Measurements from ENCODE around the gene THSD7B. TPM values are rescaled to one million over a fixed set of nuclear protein-coding genes. Genes with fewer than 3 reads are reported as not detected.

The THSD7B gene
- total and polyA plus RNA-seq, 9 of the 15 experiments (the other 6 are each of a cell fraction or from before 2014, with no cell fraction given) = not detected

DNA sequence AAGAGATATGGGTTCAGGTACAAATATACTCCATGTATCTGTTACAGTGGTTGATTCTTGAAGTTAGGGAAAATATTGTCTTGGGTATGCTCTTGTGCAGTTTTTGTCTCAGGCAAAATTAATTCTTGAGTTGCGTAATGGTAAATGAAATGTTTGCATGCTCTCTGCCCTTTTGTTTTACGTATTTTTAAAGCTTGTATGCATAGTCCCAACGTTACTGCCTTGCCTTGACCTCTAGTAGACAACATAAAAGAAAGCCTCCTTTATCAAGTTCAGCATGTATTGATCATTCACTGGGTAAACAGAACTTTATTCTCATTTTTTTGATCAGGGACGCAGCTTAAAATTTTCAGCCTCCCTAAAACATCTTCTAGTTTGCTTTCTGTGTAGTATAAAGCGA is 283.1 kb downstream of the THSD7B start:
- CTCF ChIA-PET (ENCODE audit: low intra/inter-chr PET ratio) = no interaction called here
- no peaks in the 10 kb centered on the region for H3K79me2 ChIP-seq (ENCODE audit: control insufficient read depth, insufficient read depth, low read length)
- no peaks in the 10 kb centered on the region for H3K9me1 ChIP-seq (ENCODE audit: control insufficient read depth, insufficient read depth, low read length)
- H3K4me2 ChIP-seq (ENCODE audit: insufficient read depth, low read length) = no peak overlapping the region
- 1% methylated on average over 5 of the region's 5 CpGs for WGBS (ENCODE audit: insufficient coverage, low coverage, missing lambda C conversion rate)
- no peak overlapping the region for H3K27ac ChIP-seq (ENCODE audit: extremely low read depth, low read depth, low read length)
- no peak for ATAC-seq
- no TSS peak for BruUV-seq (replicated peaks)
- intact Hi-C loops (cut with micrococcal nuclease) = no loop called here
- H3K9ac ChIP-seq (ENCODE audit: insufficient read depth in 1 of 2, low read depth in 2 of 2, low read length in 2 of 2) = no peak overlapping the region
- no peaks in the 10 kb centered on the region for H3K9me3 ChIP-seq (replicated peaks; ENCODE audit: control insufficient read depth, insufficient read depth, low read depth, low read length)
- H3K27me3 ChIP-seq (ENCODE audit: control insufficient read depth in 2 of 2, insufficient read depth in 2 of 2, low read length in 2 of 2) = no peaks in the 10 kb centered on the region
- no peak for FAIRE-seq
- in situ Hi-C loops (cut with MboI) = no loop called here
- no peak for DNase-seq (ENCODE audit: extremely low read depth in 1 of 4, low spot score in 3 of 4)
- POLR2A ChIA-PET = no interaction called here
- TF ChIP-seq BHLHE40 (IDR thresholded peaks at IDR 0.05; ENCODE audit: low read length) (no peak), ZNF408 (CRISPR knock-in tag; IDR thresholded peaks at IDR 0.05; ENCODE audit: low read depth) (no peak), NFIC (IDR thresholded peaks at IDR 0.05) (no peak), PCBP2 (IDR thresholded peaks at IDR 0.05; ENCODE audit: low read depth, low read length, poor library complexity, severe bottlenecking) (no peak), KDM4B (IDR thresholded peaks at IDR 0.05; ENCODE audit: borderline replicate concordance in 2 of 2, low read depth in 1 of 2) (no peak), ZNF146 (CRISPR knock-in tag; IDR thresholded peaks at IDR 0.05; ENCODE audit: unreplicated experiment) (no peak), HDGF (IDR thresholded peaks at IDR 0.05) (no peak), ZNF695 (CRISPR knock-in tag; IDR thresholded peaks at IDR 0.05) (no peak), MYC (IDR thresholded peaks at IDR 0.05; ENCODE audit: low read depth, low read length) (no peak), MYC (CRISPR knock-in tag; IDR thresholded peaks at IDR 0.05; ENCODE audit: borderline replicate concordance, low read depth) (no peak), KLF10 (CRISPR knock-in tag; IDR thresholded peaks at IDR 0.05) (no peak), PML (IDR thresholded peaks at IDR 0.05; ENCODE audit: low read length) (no peak)
- TF ChIP-seq, protein P1, sequence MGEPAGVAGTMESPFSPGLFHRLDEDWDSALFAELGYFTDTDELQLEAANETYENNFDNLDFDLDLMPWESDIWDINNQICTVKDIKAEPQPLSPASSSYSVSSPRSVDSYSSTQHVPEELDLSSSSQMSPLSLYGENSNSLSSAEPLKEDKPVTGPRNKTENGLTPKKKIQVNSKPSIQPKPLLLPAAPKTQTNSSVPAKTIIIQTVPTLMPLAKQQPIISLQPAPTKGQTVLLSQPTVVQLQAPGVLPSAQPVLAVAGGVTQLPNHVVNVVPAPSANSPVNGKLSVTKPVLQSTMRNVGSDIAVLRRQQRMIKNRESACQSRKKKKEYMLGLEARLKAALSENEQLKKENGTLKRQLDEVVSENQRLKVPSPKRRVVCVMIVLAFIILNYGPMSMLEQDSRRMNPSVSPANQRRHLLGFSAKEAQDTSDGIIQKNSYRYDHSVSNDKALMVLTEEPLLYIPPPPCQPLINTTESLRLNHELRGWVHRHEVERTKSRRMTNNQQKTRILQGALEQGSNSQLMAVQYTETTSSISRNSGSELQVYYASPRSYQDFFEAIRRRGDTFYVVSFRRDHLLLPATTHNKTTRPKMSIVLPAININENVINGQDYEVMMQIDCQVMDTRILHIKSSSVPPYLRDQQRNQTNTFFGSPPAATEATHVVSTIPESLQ (CRISPR knock-in tag; IDR thresholded peaks at IDR 0.05) = no peak
- TF ChIP-seq, protein P2, sequence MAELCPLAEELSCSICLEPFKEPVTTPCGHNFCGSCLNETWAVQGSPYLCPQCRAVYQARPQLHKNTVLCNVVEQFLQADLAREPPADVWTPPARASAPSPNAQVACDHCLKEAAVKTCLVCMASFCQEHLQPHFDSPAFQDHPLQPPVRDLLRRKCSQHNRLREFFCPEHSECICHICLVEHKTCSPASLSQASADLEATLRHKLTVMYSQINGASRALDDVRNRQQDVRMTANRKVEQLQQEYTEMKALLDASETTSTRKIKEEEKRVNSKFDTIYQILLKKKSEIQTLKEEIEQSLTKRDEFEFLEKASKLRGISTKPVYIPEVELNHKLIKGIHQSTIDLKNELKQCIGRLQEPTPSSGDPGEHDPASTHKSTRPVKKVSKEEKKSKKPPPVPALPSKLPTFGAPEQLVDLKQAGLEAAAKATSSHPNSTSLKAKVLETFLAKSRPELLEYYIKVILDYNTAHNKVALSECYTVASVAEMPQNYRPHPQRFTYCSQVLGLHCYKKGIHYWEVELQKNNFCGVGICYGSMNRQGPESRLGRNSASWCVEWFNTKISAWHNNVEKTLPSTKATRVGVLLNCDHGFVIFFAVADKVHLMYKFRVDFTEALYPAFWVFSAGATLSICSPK (IDR thresholded peaks at IDR 0.05; ENCODE audit: borderline replicate concordance) = no peak
- TF ChIP-seq, protein P3, sequence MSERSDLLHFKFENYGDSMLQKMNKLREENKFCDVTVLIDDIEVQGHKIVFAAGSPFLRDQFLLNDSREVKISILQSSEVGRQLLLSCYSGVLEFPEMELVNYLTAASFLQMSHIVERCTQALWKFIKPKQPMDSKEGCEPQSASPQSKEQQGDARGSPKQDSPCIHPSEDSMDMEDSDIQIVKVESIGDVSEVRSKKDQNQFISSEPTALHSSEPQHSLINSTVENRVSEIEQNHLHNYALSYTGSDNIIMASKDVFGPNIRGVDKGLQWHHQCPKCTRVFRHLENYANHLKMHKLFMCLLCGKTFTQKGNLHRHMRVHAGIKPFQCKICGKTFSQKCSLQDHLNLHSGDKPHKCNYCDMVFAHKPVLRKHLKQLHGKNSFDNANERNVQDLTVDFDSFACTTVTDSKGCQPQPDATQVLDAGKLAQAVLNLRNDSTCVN (CRISPR knock-in tag; IDR thresholded peaks at IDR 0.05) = no peak
- TF ChIP-seq, protein P4, sequence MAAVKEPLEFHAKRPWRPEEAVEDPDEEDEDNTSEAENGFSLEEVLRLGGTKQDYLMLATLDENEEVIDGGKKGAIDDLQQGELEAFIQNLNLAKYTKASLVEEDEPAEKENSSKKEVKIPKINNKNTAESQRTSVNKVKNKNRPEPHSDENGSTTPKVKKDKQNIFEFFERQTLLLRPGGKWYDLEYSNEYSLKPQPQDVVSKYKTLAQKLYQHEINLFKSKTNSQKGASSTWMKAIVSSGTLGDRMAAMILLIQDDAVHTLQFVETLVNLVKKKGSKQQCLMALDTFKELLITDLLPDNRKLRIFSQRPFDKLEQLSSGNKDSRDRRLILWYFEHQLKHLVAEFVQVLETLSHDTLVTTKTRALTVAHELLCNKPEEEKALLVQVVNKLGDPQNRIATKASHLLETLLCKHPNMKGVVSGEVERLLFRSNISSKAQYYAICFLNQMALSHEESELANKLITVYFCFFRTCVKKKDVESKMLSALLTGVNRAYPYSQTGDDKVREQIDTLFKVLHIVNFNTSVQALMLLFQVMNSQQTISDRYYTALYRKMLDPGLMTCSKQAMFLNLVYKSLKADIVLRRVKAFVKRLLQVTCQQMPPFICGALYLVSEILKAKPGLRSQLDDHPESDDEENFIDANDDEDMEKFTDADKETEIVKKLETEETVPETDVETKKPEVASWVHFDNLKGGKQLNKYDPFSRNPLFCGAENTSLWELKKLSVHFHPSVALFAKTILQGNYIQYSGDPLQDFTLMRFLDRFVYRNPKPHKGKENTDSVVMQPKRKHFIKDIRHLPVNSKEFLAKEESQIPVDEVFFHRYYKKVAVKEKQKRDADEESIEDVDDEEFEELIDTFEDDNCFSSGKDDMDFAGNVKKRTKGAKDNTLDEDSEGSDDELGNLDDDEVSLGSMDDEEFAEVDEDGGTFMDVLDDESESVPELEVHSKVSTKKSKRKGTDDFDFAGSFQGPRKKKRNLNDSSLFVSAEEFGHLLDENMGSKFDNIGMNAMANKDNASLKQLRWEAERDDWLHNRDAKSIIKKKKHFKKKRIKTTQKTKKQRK (IDR thresholded peaks at IDR 0.05; ENCODE audit: borderline replicate concordance, low read depth, low read length) = no peak
- H4K20me1 ChIP-seq (replicated peaks; ENCODE audit: control insufficient read depth, insufficient read depth, low read length) = no peaks in the 10 kb centered on the region
- no peak overlapping the region for H3K4me3 ChIP-seq
- H2AFZ ChIP-seq (ENCODE audit: low read depth, low read length) = no peak overlapping the region
- H3K4me1 ChIP-seq (replicated peaks in 1 of 2; ENCODE audit: control insufficient read depth in 2 of 2, insufficient read depth in 2 of 2, low read length in 2 of 2) = no peaks in the 10 kb centered on the region
- no peaks in the 10 kb centered on the region for H3K36me3 ChIP-seq (ENCODE audit: control insufficient read depth, insufficient read depth, low read length)

Measured in K562 (cell line).